ENCODE measurements around the gene SH3D21. TPM values are rescaled to one million over a fixed set of nuclear protein-coding genes. Genes with fewer than 3 reads are reported as not detected.

The SH3D21 gene
- total RNA-seq, 4 donors from 2014 or later: 0.10 to 1.4 (median 0.46) TPM

GRCh38 chr1:36279110-36279788 lies 26.9 kb upstream of the SH3D21 start:
- ATAC-seq (peak; percentile 87 to 94), DNase-seq (peak; percentile 32 to 36)
- no peaks in the 10 kb centered on the region for H3K27me3 ChIP-seq
- H3K9me3 ChIP-seq: no peaks in the 10 kb centered on the region
- peak overlapping the region in 1 of 4 donors; percentile 2 for H3K4me3 ChIP-seq
- intact Hi-C loops (cut with DNase I; ENCODE audit: low total_unique reads): no loop called here
- peaks cover 0 to 13% of the 10 kb centered on the region in 2 donors for H3K36me3 ChIP-seq
- H3K4me1 ChIP-seq: peaks cover 54 to 77% of the 10 kb centered on the region in 2 donors
- peak overlapping the region; percentile 89 to 92 (median 90) for H3K27ac ChIP-seq
- in situ Hi-C loops (cut with MboI; ENCODE audit: low sequenced_read_pairs in 4 of 4): loop anchor here in 1 of 4 donors (25.0 kb wide), 1 partner anchor 92 kb away; no protein-coding TSS in a partner anchor
- TF ChIP-seq POLR2A (IDR thresholded peaks at IDR 0.05) (no peak), CTCF (IDR thresholded peaks at IDR 0.05 in 4 of 5, conservative IDR thresholded peaks at IDR 0.05 in 1 of 5) (no peak)

- intact Hi-C loops (cut with DNase I; ENCODE audit: low total_unique reads): loop anchor here (2.0 to 10.0 kb wide), 2 partner anchors 55 to 185 kb away; partner anchors contain the start of gene THRAP3
- in situ Hi-C loops (cut with MboI; ENCODE audit: low sequenced_read_pairs in 4 of 4): loop anchor here in 3 of 4 donors (10.0 to 25.0 kb wide), 5 partner anchors 45 to 185 kb away; partner anchors contain the start of gene MAP7D1 (in 1 of the 3)
These were observed 26.3 kb upstream of the SH3D21 start for GRCh38 chr1:36279789-36280296.

GRCh38 chr1:36284061-36284460 lies 22.1 kb upstream of the SH3D21 start:
- Histone ChIP-seq H3K4me1 (peaks cover 91 to 98% of the 10 kb centered on the region in 2 donors), H3K27me3 (no peaks in the 10 kb centered on the region), H3K4me3 (no peak overlapping the region), H3K9me3 (no peaks in the 10 kb centered on the region), H3K36me3 (peaks cover 0 to 33% of the 10 kb centered on the region in 2 donors), H3K27ac (peak overlapping the region; percentile 89 to 92 (median 90))
- in situ Hi-C loops (cut with MboI; ENCODE audit: low sequenced_read_pairs in 4 of 4) (loop anchor here in 3 of 4 donors (10.0 to 25.0 kb wide), 5 partner anchors 49 to 189 kb away; partner anchors contain the start of gene MAP7D1 (in 1 of the 3)), intact Hi-C loops (cut with DNase I; ENCODE audit: low total_unique reads) (loop anchor here (10.0 kb wide), 1 partner anchor 189 kb away; no protein-coding TSS in a partner anchor)
- ATAC-seq (no peak), DNase-seq (no peak)
- TF ChIP-seq CTCF (IDR thresholded peaks at IDR 0.05 in 4 of 5, conservative IDR thresholded peaks at IDR 0.05 in 1 of 5) (no peak), POLR2A (IDR thresholded peaks at IDR 0.05) (no peak)

More at GRCh38 chr1:36279789-36280296, 26.3 kb upstream of the SH3D21 start:
- no peaks in the 10 kb centered on the region for H3K27me3 ChIP-seq
- H3K4me3 ChIP-seq: no peak overlapping the region
- no peaks in the 10 kb centered on the region for H3K9me3 ChIP-seq
- DNase-seq (peak in 1 of 2 donors; percentile 41), ATAC-seq (peak in 1 of 2 donors; percentile 34)
- TF ChIP-seq POLR2A (IDR thresholded peaks at IDR 0.05) (no peak), CTCF (IDR thresholded peaks at IDR 0.05 in 4 of 5, conservative IDR thresholded peaks at IDR 0.05 in 1 of 5) (no peak)
- H3K36me3 ChIP-seq: peaks cover 0 to 13% of the 10 kb centered on the region in 2 donors
- peak overlapping the region; percentile 89 to 92 (median 90) for H3K27ac ChIP-seq
- peaks cover 60 to 83% of the 10 kb centered on the region in 2 donors for H3K4me1 ChIP-seq

- TF ChIP-seq CTCF (IDR thresholded peaks at IDR 0.05 in 4 of 5, conservative IDR thresholded peaks at IDR 0.05 in 1 of 5) (no peak), POLR2A (IDR thresholded peaks at IDR 0.05) (no peak)
- ATAC-seq (no peak), DNase-seq (peak in 1 of 2 donors; percentile 5)
- peak overlapping the region; percentile 89 to 92 (median 90) for H3K27ac ChIP-seq
- H3K9me3 ChIP-seq: no peaks in the 10 kb centered on the region
- no peak overlapping the region for H3K4me3 ChIP-seq
- peaks cover 92 to 98% of the 10 kb centered on the region in 2 donors for H3K4me1 ChIP-seq
- peaks cover 0 to 38% of the 10 kb centered on the region in 2 donors for H3K36me3 ChIP-seq
- in situ Hi-C loops (cut with MboI; ENCODE audit: low sequenced_read_pairs in 4 of 4): loop anchor here in 3 of 4 donors (10.0 to 25.0 kb wide), 5 partner anchors 50 to 190 kb away; partner anchors contain the start of gene MAP7D1 (in 1 of the 3)
- intact Hi-C loops (cut with DNase I; ENCODE audit: low total_unique reads): loop anchor here (10.0 kb wide), 1 partner anchor 190 kb away; no protein-coding TSS in a partner anchor
- no peaks in the 10 kb centered on the region for H3K27me3 ChIP-seq
These were observed 21.7 kb upstream of the SH3D21 start for GRCh38 chr1:36284517-36284916.
